MCF 10A (cell line): ENCODE results near the gene RNF111. TPM values are rescaled to one million over a fixed set of nuclear protein-coding genes. Genes with fewer than 3 reads are reported as not detected.

Experiments
- BruUV-seq: library from RNA; stranded (reverse); fragments of 400-500 nt; replicated peaks from 2 replicates; lab custom pipeline; 2021; lab: Mats Ljungman, UMichigan
- CTCF ChIA-PET: fragments of 300-600 bp; sonication (Branson Sonifier 250); formaldehyde crosslinking; extraction: SDS; loops from one replicate; lab custom pipeline; 2021; ENCODE audit warnings: antibody characterized with exemption, inconsistent platforms; lab: Yijun Ruan, JAX
- POLR2A ChIA-PET: fragments of 300-600, 350-650 bp; sonication (Branson Sonifier 250); formaldehyde crosslinking; extraction: SDS; loops from one replicate; lab custom pipeline; 2020; ENCODE audit warnings: antibody characterized with exemption, inconsistent platforms; lab: Yijun Ruan, JAX
- DNase-seq: peaks from one replicate; pipeline ENCODE4 v3.0.0-alpha.2; 2018; ENCODE audit not compliant: unreplicated experiment
- H3K27ac Mint-ChIP-seq: one replicate; pipeline ENCODE4 v1.8.0; 2022; ENCODE audit warnings: mild to moderate bottlenecking, low read depth, mixed read lengths; ENCODE audit not compliant: unreplicated experiment
- H3K27me3 Mint-ChIP-seq: one replicate; pipeline ENCODE4 v1.8.0; 2022; ENCODE audit warnings: mixed read lengths; ENCODE audit not compliant: insufficient read depth, unreplicated experiment
- H3K36me3 Mint-ChIP-seq: one replicate; pipeline ENCODE4 v1.8.0; 2022; ENCODE audit warnings: mild to moderate bottlenecking, moderate library complexity, mixed read lengths; ENCODE audit not compliant: insufficient read depth, unreplicated experiment
- H3K4me1 Mint-ChIP-seq: one replicate; pipeline ENCODE4 v1.8.0; 2022; ENCODE audit warnings: mixed read lengths; ENCODE audit not compliant: insufficient read depth, unreplicated experiment
- H3K4me3 Mint-ChIP-seq: one replicate; pipeline ENCODE4 v1.8.0; 2022; ENCODE audit warnings: mild to moderate bottlenecking, moderate library complexity, mixed read lengths; ENCODE audit not compliant: unreplicated experiment
- H3K9me3 Mint-ChIP-seq: one replicate; pipeline ENCODE4 v1.8.0; 2022; ENCODE audit warnings: mixed read lengths; ENCODE audit not compliant: unreplicated experiment
- CTCF ChIP-seq: fragments of 200-600 bp; IDR thresholded peaks from one replicate; pipeline ENCODE4 v1.8.0; 2022; ENCODE audit warnings: antibody characterized with exemption, mild to moderate bottlenecking; ENCODE audit not compliant: unreplicated experiment
- intact Hi-C: fragments of 100-400 bp; cut with micrococcal nuclease; formaldehyde crosslinking; loops from 2 replicates; pipeline ENCODE4 v1.14.1; 2022
- total RNA-seq: library from RNA; stranded (reverse); gene quantifications from 2 replicates; pipeline ENCODE4 v1.2.3, GENCODE V29; 2022

The RNF111 gene
- total RNA-seq, 1 experiment from 2014 or later = 29.2 TPM

- POLR2A ChIA-PET = no interaction called here
- Mint-ChIP-seq H3K4me1 (no peaks in the 10 kb centered on the region), H3K4me3 (no peak overlapping the region)
Observed at GRCh38 chr15:59039225-59039624, 51.8 kb downstream of the RNF111 start.

DNA sequence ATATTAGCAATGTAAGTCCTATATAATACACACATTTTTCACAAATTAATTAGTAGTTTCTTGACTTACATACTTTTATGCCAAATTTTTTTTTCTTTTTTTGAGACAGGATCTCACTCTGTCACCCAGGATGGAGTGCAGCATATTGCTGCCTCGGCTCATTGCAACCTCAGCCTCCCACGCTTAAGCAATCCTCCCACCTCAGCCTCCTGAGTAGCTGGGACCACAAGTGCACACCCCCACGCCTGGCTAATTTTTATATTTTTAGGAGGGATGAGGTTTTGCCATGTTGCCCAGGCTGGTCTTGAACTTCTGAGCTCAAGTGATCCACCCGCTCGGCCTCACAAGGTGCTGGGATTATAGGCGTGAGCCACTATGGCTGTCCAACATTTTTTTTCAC lies 54.6 kb downstream of the RNF111 start:
- no peaks in the 10 kb centered on the region for H3K9me3 Mint-ChIP-seq

More at GRCh38 chr15:59039225-59039624, 51.8 kb downstream of the RNF111 start:
- H3K27ac Mint-ChIP-seq = no peak overlapping the region
- H3K27me3 Mint-ChIP-seq = no peaks in the 10 kb centered on the region
- intact Hi-C loops = no loop called here
- CTCF ChIA-PET = interaction anchor here (0.6 to 0.7 kb wide), 3 partner anchors 11 to 422 kb away, joined by 3 read pairs; no protein-coding TSS in a partner anchor
- H3K9me3 Mint-ChIP-seq = no peaks in the 10 kb centered on the region
- TF ChIP-seq CTCF = no peak
- DNase-seq = no peak
- BruUV-seq = no TSS peak
- H3K36me3 Mint-ChIP-seq = peaks cover 42% of the 10 kb centered on the region

GRCh38 chr15:59048897-59049296 lies 61.4 kb downstream of the RNF111 start:
- Mint-ChIP-seq H3K4me3 (no peak overlapping the region), H3K9me3 (no peaks in the 10 kb centered on the region), H3K27ac (peak overlapping the region; percentile 24), H3K27me3 (no peaks in the 10 kb centered on the region), H3K4me1 (no peaks in the 10 kb centered on the region), H3K36me3 (peaks cover 40% of the 10 kb centered on the region)
- ChIA-PET POLR2A (interaction anchor here (0.6 to 0.8 kb wide), 3 partner anchors 12 to 543 kb away, joined by 3 read pairs; no protein-coding TSS in a partner anchor), CTCF (interaction anchor here (1.1 kb wide), 1 partner anchor 92 kb away, joined by 5 read pairs; no protein-coding TSS in a partner anchor)
- no peak for TF ChIP-seq CTCF
- no peak for DNase-seq
- intact Hi-C loops = no loop called here
- no TSS peak for BruUV-seq

More for the DNA sequence above, 54.6 kb downstream of the RNF111 start:
- ChIA-PET CTCF (interaction anchor here (0.9 to 1.2 kb wide), 2 partner anchors 18 to 490 kb away, joined by 3 to 5 read pairs; no protein-coding TSS in a partner anchor), POLR2A (interaction anchor here (1.0 kb wide), 1 partner anchor 55 kb away, joined by 3 read pairs; the partner anchor contains the start of gene RNF111)
- H3K36me3 Mint-ChIP-seq = peaks cover 29% of the 10 kb centered on the region
- BruUV-seq = no TSS peak
- H3K4me1 Mint-ChIP-seq = no peaks in the 10 kb centered on the region
- no peak overlapping the region for H3K4me3 Mint-ChIP-seq
- no peaks in the 10 kb centered on the region for H3K27me3 Mint-ChIP-seq
- intact Hi-C loops = no loop called here
- TF ChIP-seq CTCF = no peak
- DNase-seq = no peak
- no peak overlapping the region for H3K27ac Mint-ChIP-seq

DNA sequence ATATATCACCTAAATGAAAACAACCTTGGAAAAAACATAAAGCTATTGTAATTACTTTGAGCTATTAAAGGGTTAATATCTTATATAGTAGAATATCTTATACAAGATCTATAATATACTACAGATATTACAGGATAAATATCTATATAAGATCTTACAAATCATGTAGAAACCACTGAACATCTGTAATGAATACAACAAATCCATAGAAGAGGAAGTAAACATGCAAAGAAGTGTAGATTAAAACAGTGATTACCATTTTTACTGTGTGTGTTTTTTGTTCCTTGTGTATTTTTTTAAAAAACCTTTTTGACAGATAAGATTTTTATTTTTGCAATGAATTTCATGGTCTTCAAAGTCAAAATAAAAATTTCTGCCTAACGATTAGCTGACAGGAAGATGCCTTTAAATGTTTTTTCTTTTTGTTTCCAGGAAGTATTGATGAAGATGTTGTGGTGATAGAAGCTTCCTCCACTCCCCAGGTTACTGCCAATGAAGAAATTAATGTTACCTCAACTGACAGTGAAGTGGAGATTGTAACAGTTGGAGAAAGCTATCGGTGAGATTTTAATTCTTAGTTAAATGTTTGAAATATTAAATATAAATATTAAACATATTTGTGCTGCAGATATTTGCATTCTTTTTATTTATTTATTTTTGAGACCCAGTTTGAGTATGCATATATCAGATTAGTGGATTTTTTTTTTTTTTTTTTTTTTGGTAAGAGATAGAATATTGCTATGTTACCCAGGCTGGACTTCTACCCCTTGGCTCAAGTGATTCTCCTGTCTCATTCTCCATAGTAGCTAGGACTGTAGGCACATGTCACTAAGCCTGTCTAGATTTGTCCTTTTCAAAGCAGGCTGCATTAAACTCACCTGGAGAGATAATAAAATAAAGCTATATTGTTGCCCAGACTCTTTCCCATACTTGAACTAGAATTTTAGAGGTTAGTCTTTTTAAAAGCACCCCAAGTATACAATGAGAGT lies 64.7 kb downstream of the RNF111 start:
- DNase-seq = no peak
- H3K27me3 Mint-ChIP-seq = no peaks in the 10 kb centered on the region
- H3K4me1 Mint-ChIP-seq = no peaks in the 10 kb centered on the region
- H3K27ac Mint-ChIP-seq = no peak overlapping the region
- peaks cover 59% of the 10 kb centered on the region for H3K36me3 Mint-ChIP-seq
- POLR2A ChIA-PET = interaction anchor here (1.0 to 1.1 kb wide), 2 partner anchors 10 to 22 kb away, joined by 3 to 4 read pairs; no protein-coding TSS in a partner anchor
- BruUV-seq = no TSS peak
- TF ChIP-seq CTCF = no peak
- CTCF ChIA-PET = interaction anchor here (0.8 to 1.8 kb wide), 2 partner anchors 9 to 477 kb away, joined by 4 to 6 read pairs; no protein-coding TSS in a partner anchor
- H3K4me3 Mint-ChIP-seq = no peak overlapping the region
- no peaks in the 10 kb centered on the region for H3K9me3 Mint-ChIP-seq
- intact Hi-C loops = no loop called here
